Epithelial cell of prostate (primary cell): ENCODE measurements around the gene LCE1A.
A peak's percentile ranks its signal among the peaks of the same experiment; 100 is the strongest.

Source experiments
- DNase-seq: peaks from one replicate; pipeline ENCODE4 v3.0.0-alpha.2; 2011; ENCODE audit warnings: low read depth, low spot score
- H3K27ac ChIP-seq: fragments of 450-650 bp; 2 replicates; pipeline ENCODE4 v1.5.1; 2017; ENCODE audit warnings: mild to moderate bottlenecking

The LCE1A gene, protein sequence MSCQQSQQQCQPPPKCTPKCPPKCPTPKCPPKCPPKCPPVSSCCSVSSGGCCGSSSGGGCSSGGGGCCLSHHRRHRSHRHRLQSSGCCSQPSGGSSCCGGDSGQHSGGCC

GRCh38 chr1:152827173-152827572 is at the start of gene LCE1A:
Gene LCE1A, plus strand, starts transcription at chr1:152827473. Its CDS starts 0 bp downstream, at chr1:152827473.
- H3K27ac ChIP-seq: no peak within 1 kb of the TSS
- DNase-seq: no peak

DNA sequence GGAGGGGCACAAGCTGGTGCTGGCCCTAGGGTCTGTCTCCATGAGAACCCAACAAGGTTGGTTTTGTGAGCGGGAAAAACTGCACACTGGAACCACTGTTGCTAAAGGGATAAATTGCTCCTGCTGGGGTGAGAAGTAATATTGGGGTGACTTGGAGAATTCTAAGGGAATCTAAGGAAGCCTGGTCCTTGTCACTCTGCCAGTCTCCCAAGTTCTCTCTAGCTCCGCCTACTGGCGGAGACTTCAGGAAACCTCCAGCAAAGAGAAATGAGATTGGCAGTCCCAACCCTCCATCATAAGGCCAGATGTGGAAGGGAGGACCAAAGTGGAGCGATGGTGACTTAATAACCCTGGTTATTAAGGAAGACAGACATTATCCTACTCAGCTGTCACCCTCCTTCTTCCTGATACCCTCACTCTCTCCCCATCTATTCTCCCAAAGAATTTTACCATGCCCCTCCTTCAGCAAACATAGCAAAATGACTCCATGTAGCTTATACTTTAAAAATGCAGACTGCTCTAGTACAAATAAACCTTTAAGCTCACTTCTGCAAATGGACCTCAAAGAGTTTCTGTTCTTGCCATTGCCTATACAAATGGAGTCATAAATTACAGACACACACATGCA is 49.6 kb upstream of the LCE1A start:
- DNase-seq: no peak
- no peak overlapping the region for H3K27ac ChIP-seq

DNA sequence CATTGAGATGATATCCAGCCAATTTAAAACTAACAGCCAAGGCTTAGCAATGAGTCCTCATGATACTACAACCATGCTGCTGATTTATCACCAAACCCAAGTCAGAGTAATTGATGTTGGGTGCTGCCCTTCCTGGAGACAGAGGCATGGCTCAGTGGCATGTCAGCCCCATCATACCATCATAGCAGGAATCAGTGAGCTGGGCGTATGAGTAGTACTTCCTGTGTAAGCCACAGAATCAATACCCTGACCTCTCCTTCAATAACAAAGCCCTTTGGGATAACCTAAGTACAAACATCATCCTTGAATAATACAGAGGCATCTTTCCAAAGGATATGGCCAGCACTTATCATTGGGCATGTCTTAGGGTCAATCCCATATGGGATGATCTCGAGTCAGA is 44.2 kb upstream of the LCE1A start:
- DNase-seq: no peak
- H3K27ac ChIP-seq: peak overlapping the region; percentile 2

DNA sequence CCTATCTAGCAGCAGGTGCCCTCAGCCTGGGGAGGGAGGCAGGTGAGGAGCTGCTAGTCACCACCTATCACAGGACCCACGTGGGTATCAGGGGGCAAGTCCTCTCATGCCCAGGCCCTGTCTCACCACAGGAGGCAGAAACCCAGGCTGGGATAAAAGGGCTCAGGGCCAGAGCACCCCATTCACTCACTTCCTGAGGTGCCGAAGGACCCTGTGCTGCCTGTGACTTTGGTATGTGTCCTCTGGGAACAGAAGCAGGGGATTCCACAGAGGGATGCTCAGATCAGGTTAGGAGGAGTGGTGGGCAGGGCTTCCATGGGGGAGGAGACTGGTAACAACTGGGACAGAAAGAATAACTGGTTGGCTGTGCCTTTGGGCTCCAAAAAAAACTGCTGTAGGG is 41.2 kb upstream of the LCE1A start, which contains the start of gene LCE1E:
TSS of gene LCE1E (plus strand) at position 181 of the 400 bp plus-strand sequence. CDS start 1,043 bp downstream, outside the sequence.
- no peak within 1 kb of the TSS for H3K27ac ChIP-seq
- peak; percentile 58 for DNase-seq

- no peak for DNase-seq
- H3K27ac ChIP-seq: no peak overlapping the region
Observed at GRCh38 chr1:152795686-152796085, 31.6 kb upstream of the LCE1A start.

GRCh38 chr1:152796421-152796820 is 30.9 kb upstream of the LCE1A start, which contains the start of gene LCE1D:
Gene LCE1D, plus strand, starts transcription at chr1:152796721. Its CDS starts 1,074 bp downstream, at chr1:152797795.
- H3K27ac ChIP-seq: no peak within 1 kb of the TSS
- DNase-seq: no peak

DNA sequence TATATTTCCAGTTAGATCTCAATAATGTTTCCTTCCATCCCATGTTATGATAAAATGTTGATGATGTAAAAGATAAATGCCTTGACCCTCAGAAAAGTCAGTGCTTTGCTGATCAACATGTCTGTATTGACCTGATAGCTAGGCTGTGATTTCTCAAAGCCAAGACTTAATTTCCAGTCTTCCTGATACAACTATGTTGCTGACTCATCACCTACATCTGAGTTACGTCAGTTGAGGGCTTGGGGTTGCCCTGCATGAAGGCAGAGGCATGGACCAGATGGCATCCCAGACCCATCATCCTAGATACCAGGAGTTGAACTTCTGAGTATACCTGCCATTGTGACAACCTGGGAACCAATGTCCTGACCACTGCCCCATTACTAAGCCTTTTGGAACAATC is 25.9 kb upstream of the LCE1A start:
- no peak overlapping the region for H3K27ac ChIP-seq

DNA sequence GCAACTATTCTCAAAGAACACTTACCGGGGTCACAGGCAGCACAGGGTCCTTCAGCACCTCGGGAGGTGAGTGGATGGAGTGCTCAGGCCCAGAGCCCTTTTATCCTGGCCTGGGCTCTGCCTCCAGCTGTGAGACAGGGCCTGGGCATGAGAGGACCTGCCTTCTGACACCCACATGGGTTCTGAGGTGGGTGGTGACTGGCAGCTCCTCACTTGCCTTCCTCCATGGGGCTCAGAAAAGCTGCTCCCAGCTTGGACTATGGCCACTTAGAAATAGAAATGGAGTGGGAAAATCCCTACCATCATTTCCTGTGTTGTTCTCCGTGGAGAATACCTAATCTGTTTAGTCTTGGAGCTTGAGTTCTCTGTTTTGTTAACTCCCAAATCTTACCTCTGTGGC is 20.7 kb upstream of the LCE1A start, which contains the start of gene LCE1C:
TSS of gene LCE1C (minus strand) at position 76 of the 400 bp plus-strand sequence. CDS start 1,173 bp downstream, outside the sequence.
- no peak for DNase-seq
- H3K27ac ChIP-seq: no peak within 1 kb of the TSS

More for the DNA sequence above, 25.9 kb upstream of the LCE1A start:
- DNase-seq: no peak

- H3K27ac ChIP-seq: no peak overlapping the region
- DNase-seq: peak; percentile 31
Observed at GRCh38 chr1:152811050-152811449, 16.2 kb upstream of the LCE1A start.

DNA sequence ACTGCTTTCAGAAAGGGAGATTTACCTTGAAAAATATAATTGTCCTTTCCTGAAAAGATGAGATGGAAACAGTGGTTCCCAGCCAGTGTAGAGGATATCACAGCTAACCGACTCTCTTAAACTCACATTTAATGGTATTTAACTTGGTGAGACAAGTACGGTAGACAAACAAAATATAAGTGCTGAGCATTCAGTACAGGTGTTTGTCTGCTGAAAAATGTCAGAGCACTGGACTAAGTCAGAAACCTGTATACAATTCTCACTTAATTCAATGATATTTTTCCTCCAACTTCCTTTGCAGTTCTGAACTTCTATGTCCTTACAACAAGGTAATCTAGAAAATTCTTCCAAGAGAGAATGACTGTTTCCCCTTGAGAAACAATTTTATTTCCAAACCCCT is 15.6 kb upstream of the LCE1A start, which contains the start of gene LCE1B:
TSS of gene LCE1B (plus strand) at position 301 of the 400 bp plus-strand sequence. CDS start 476 bp downstream, outside the sequence.
- H3K27ac ChIP-seq: no peak within 1 kb of the TSS
- DNase-seq: no peak

DNA sequence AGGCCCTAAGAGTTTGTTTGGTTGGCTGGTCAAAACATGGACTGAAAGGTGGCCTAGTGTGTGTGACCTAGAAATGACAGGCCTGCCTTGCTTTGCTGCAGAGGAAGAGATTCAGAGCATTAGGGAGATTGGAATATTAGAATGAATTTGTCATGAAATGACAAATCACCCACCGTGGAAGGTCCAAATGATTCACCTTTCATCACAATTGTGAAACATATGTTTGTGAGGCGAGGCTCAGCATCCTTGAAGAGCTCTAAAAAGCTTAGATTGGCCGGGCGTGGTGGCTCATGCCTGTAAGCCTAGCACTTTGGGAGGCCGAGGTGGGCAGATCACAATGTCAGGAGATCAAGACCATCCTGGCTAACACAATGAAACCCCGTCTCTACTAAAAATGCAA is 10.0 kb upstream of the LCE1A start:
- peak; percentile 1 for DNase-seq

GRCh38 chr1:152823294-152823693 is 4.0 kb upstream of the LCE1A start:
- no peak overlapping the region for H3K27ac ChIP-seq
- no peak for DNase-seq

More for the DNA sequence above, 10.0 kb upstream of the LCE1A start:
- H3K27ac ChIP-seq: no peak overlapping the region

GRCh38 chr1:152824964-152825363 is 2.3 kb upstream of the LCE1A start:
- peak; percentile 36 for DNase-seq
- no peak overlapping the region for H3K27ac ChIP-seq

DNA sequence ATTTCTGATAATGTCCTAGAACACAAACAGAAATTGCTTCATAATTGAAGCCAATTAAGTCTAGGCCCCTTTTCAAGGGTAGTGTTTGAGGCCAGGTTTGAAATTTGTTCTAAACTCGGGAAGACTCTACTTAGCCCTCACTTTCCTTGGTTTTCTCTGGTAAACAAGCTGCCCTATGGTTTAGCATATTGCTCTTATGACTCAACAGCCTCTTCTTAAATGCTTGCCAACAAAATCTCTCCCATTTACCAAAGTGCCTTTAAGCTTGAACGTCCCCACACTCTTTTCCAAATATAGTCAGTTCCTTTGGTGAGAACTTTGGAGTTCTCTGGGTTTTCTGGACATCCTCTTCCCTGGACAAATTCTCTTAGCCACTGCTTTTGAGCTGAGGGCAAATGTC is 9.6 kb downstream of the LCE1A start:
- DNase-seq: no peak
- no peak overlapping the region for H3K27ac ChIP-seq

GRCh38 chr1:152842556-152842955 is 15.3 kb downstream of the LCE1A start, which contains the start of gene LCE6A:
Gene LCE6A, plus strand, starts transcription at chr1:152842856. Its CDS starts 665 bp downstream, at chr1:152843521.
- no peak for DNase-seq
- H3K27ac ChIP-seq: no peak within 1 kb of the TSS

- DNase-seq: no peak
- no peak overlapping the region for H3K27ac ChIP-seq
Observed at GRCh38 chr1:152855661-152856060, 28.4 kb downstream of the LCE1A start.

DNA sequence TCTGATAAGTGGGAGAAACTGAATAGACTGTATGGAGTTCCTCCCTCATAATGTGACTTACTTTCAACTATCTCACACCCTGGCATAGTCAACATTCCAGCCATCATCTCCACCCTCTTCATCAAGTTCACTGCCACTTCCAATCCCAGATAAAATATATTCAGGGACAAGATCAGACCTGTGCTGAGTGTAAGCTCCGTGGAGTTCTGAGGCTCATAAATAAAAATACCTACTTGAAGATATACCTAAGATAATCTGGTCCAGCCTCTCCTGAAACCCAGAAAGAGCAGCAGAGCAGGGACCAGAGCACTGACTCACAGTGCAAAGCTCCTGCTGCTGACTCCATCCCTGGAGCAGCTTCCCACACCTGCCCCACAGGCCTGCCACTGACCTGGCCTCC is 30.8 kb downstream of the LCE1A start:
- DNase-seq: peak; percentile 24
- H3K27ac ChIP-seq: peak overlapping the region; percentile 43

DNA sequence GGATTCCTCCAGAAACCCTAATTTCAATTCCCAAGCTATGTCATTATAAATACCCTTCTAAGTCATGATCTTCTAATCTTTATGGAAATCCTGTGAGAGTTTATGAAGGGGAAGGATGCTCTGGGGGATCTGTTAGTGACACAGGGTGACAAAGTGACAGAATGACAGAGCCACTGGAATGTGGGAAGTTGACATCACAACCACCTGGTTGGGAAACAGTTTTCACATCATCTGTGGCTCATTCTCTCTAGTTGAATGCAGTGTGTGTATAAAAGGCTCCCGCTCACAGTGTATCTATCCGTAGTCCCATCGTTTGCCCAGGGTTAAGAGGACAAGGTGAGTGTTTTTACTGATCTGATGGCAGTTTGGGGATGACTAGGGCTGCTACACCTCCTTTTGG is 32.4 kb downstream of the LCE1A start, which contains the start of gene LCE7A:
TSS of gene LCE7A (plus strand) at position 301 of the 400 bp plus-strand sequence. CDS start 702 bp downstream, outside the sequence.
- no peak for DNase-seq
- no peak within 1 kb of the TSS for H3K27ac ChIP-seq

GRCh38 chr1:152860129-152860528 is 32.9 kb downstream of the LCE1A start:
- H3K27ac ChIP-seq: no peak overlapping the region
- no peak for DNase-seq

DNA sequence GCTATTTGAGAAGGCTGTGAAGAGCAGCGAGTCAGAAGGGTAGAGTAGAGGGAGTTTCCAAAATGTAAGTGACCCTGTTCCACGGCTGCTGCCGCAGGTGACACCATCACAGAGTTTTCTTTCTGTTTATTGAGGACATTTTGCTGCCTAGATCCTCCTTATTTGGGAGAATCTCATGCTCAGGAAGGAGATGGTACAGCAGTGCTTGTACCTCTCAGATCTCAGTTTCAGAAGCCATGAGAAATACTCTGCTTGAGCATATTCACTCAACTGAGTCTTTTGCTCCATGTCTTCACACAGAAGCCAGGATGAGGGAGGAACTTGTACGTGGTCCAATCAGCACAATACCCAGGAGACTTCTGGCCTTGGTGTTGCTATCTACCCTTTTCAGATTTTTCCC is 34.1 kb downstream of the LCE1A start:
- H3K27ac ChIP-seq: no peak overlapping the region
- no peak for DNase-seq

- H3K27ac ChIP-seq: no peak overlapping the region
- no peak for DNase-seq
Observed at GRCh38 chr1:152864443-152864842, 37.2 kb downstream of the LCE1A start.
